ENCODE data around the gene IMPA2.
A peak's percentile ranks its signal among the peaks of the same experiment; 100 is the strongest.
"Not testable (repeated sequence)": the region's sequence is repeated elsewhere in the genome, so short reads cannot be mapped to it uniquely, and the experiment has no call there.

The IMPA2 gene

GRCh38 chr18:12062974-12063373 is 81.7 kb downstream of the IMPA2 start:
- no peak for DNase-seq (ENCODE audit: low spot score)
- TF ChIP-seq CTCF (IDR thresholded peaks at IDR 0.05; ENCODE audit: extremely low read depth, missing control alignments): no peak

- DNase-seq (ENCODE audit: low spot score): no peak
- TF ChIP-seq CTCF (IDR thresholded peaks at IDR 0.05; ENCODE audit: extremely low read depth, missing control alignments): no peak
Measured at GRCh38 chr18:12064086-12064763, 82.9 kb downstream of the IMPA2 start.

GRCh38 chr18:12065397-12065796 is 84.1 kb downstream of the IMPA2 start:
- DNase-seq (ENCODE audit: low spot score): no peak
- TF ChIP-seq CTCF (IDR thresholded peaks at IDR 0.05; ENCODE audit: extremely low read depth, missing control alignments): no peak

- TF ChIP-seq CTCF (IDR thresholded peaks at IDR 0.05; ENCODE audit: extremely low read depth, missing control alignments): no peak
- DNase-seq (ENCODE audit: low spot score): no peak
Measured at GRCh38 chr18:12066910-12067511, 85.7 kb downstream of the IMPA2 start.

GRCh38 chr18:12067671-12068070 is 86.4 kb downstream of the IMPA2 start:
- no peak for TF ChIP-seq CTCF (IDR thresholded peaks at IDR 0.05; ENCODE audit: extremely low read depth, missing control alignments)
- DNase-seq (ENCODE audit: low spot score): no peak

GRCh38 chr18:12068316-12068949 is 87.1 kb downstream of the IMPA2 start:
- peak; percentile 18 for TF ChIP-seq CTCF (IDR thresholded peaks at IDR 0.05; ENCODE audit: extremely low read depth, missing control alignments)
- DNase-seq (ENCODE audit: low spot score): not testable (repeated sequence)

GRCh38 chr18:12068950-12069320 is 87.6 kb downstream of the IMPA2 start:
- DNase-seq (ENCODE audit: low spot score): no peak
- no peak for TF ChIP-seq CTCF (IDR thresholded peaks at IDR 0.05; ENCODE audit: extremely low read depth, missing control alignments)

- DNase-seq (ENCODE audit: low spot score): not testable (repeated sequence)
Measured at GRCh38 chr18:12071066-12071465, 89.8 kb downstream of the IMPA2 start.

Measured in GM20000 (cell line).